Lower lobe of right lung (tissue), 2 donors: ENCODE data around the gene PURA. TPM values are rescaled to one million over a fixed set of nuclear protein-coding genes. Genes with fewer than 3 reads are reported as not detected.
A peak's percentile ranks its signal among the peaks of the same experiment; 100 is the strongest.

ENCODE experiments used
- ATAC-seq, 2 donors: fragments of 200-7000 bp; cut with Tn5 transposase; one replicate each; pipeline ENCODE4 v1.9.1; 2020 to 2022; ENCODE audit warnings: mild to moderate bottlenecking in 2 of 2, moderate library complexity in 2 of 2
- DNase-seq: peaks from one replicate; pipeline ENCODE4 v3.0.0-alpha.2; 2020
- H3K27ac ChIP-seq: fragments of 200-600 bp; one replicate; pipeline ENCODE4 v1.8.0; 2022
- H3K27me3 ChIP-seq: fragments of 200-600 bp; one replicate; pipeline ENCODE4 v1.8.0; 2022; ENCODE audit warnings: low read depth
- H3K36me3 ChIP-seq: fragments of 200-600 bp; one replicate; pipeline ENCODE4 v1.8.0; 2022; ENCODE audit warnings: mild to moderate bottlenecking
- H3K4me1 ChIP-seq: fragments of 200-600 bp; one replicate; pipeline ENCODE4 v1.8.0; 2022
- H3K4me3 ChIP-seq: fragments of 200-600 bp; one replicate; pipeline ENCODE4 v1.8.0; 2022; ENCODE audit warnings: mild to moderate bottlenecking
- H3K9me3 ChIP-seq: fragments of 200-600 bp; one replicate; pipeline ENCODE4 v1.8.0; 2022
- intact Hi-C: fragments of 100-400 bp; cut with DNase I; formaldehyde crosslinking; loops from one replicate; pipeline ENCODE4 v1.11.0; 2022
- total RNA-seq: library from RNA; stranded (reverse); fragmentation: NEBNext Ultra II Directional; extraction: Animal tissue kit (Norgen Biotek cat#: 25700); gene quantifications from one replicate; pipeline ENCODE4 v1.2.1, GENCODE V29; 2021
- TF ChIP-seq, protein P1 (sequence below): fragments of 200-600 bp; IDR thresholded peaks from one replicate; pipeline ENCODE4 v1.8.0; 2022; ENCODE audit warnings: antibody characterized with exemption, mild to moderate bottlenecking
- donor health status: DM: no; HTN: yes; CAD: no; lungs with severe emphysema.

Gene PURA
- total RNA-seq, 1 donor from 2014 or later, result 32.4 TPM

- ATAC-seq (no peak), DNase-seq (no peak)
- intact Hi-C loops, result no loop called here
- no peaks in the 10 kb centered on the region for H3K9me3 ChIP-seq
- peaks cover 36% of the 10 kb centered on the region for H3K4me1 ChIP-seq
- no peaks in the 10 kb centered on the region for H3K36me3 ChIP-seq
- H3K4me3 ChIP-seq, result peak overlapping the region; percentile 53
- H3K27me3 ChIP-seq, result no peaks in the 10 kb centered on the region
- TF ChIP-seq, protein P1, sequence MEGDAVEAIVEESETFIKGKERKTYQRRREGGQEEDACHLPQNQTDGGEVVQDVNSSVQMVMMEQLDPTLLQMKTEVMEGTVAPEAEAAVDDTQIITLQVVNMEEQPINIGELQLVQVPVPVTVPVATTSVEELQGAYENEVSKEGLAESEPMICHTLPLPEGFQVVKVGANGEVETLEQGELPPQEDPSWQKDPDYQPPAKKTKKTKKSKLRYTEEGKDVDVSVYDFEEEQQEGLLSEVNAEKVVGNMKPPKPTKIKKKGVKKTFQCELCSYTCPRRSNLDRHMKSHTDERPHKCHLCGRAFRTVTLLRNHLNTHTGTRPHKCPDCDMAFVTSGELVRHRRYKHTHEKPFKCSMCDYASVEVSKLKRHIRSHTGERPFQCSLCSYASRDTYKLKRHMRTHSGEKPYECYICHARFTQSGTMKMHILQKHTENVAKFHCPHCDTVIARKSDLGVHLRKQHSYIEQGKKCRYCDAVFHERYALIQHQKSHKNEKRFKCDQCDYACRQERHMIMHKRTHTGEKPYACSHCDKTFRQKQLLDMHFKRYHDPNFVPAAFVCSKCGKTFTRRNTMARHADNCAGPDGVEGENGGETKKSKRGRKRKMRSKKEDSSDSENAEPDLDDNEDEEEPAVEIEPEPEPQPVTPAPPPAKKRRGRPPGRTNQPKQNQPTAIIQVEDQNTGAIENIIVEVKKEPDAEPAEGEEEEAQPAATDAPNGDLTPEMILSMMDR, result no peak
- H3K27ac ChIP-seq, result no peak overlapping the region
Observed at GRCh38 chr5:140145256-140145655, 31.3 kb downstream of the PURA start.

DNA sequence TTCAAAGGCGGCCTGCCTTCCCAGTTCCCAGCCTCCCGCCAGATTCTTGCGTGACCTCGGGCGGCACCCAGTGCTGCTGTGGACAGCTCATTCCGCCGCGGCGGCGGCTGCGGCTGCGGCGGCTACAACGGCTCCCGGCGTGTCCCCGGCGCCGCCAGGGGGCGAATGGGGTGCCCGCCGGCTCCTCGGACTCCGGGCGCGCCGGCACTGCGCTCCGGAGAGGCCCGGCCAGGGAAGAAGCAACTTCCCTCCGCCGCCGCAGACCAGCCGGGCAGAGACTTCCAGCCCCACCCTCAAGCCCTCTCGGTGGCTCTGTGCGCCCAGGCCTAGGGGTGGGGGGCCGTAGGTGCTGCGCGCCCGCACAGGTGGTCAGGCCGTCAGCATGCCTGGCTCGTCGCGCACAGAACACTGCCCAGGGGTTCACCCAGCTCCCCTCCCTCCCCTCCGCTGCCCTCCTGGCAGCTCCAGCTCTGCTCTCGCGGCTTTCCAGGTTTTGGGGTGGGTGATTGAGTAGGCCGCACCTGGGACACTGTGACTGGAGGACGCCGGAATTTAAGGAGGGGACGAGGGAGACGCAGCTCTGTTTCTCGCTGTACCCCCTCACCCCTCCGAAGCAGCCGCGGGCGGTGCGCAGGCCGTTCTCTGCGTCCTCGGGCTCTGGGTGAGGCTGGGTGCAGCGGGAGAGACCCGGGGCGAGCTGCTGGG, 32.1 kb downstream of the PURA start:
- ATAC-seq (peak; percentile 94), DNase-seq (peak; percentile 83)
- H3K27me3 ChIP-seq, result no peaks in the 10 kb centered on the region
- H3K36me3 ChIP-seq, result no peaks in the 10 kb centered on the region
- TF ChIP-seq, protein P1, result peak; percentile 84
- peak overlapping the region; percentile 53 for H3K4me3 ChIP-seq
- H3K9me3 ChIP-seq, result no peaks in the 10 kb centered on the region
- H3K4me1 ChIP-seq, result peaks cover 29% of the 10 kb centered on the region
- peak overlapping the region; percentile 24 for H3K27ac ChIP-seq
- intact Hi-C loops, result no loop called here

DNA sequence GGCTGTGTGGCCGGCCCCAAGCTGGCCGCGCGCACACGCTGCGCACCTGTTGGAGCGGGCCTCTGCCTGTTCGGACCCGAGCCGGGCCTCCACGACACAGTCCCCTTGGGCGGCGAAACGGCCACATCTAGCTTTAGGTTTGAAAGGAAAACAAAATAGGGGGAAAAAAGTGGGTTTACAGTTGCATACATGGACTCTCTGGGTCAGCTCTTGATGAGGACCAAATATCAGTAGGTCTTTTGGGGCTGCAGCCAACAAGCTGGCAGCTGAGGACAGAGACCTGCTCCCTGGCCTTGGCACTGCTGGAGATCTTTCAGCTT, 32.6 kb downstream of the PURA start:
- DNase-seq, result no peak
- Histone ChIP-seq H3K9me3 (no peaks in the 10 kb centered on the region), H3K36me3 (no peaks in the 10 kb centered on the region), H3K4me3 (peak overlapping the region; percentile 53), H3K4me1 (peaks cover 30% of the 10 kb centered on the region), H3K27me3 (no peaks in the 10 kb centered on the region), H3K27ac (no peak overlapping the region)
- TF ChIP-seq, protein P1, result no peak
- intact Hi-C loops, result no loop called here
- ATAC-seq, result no peak

DNA sequence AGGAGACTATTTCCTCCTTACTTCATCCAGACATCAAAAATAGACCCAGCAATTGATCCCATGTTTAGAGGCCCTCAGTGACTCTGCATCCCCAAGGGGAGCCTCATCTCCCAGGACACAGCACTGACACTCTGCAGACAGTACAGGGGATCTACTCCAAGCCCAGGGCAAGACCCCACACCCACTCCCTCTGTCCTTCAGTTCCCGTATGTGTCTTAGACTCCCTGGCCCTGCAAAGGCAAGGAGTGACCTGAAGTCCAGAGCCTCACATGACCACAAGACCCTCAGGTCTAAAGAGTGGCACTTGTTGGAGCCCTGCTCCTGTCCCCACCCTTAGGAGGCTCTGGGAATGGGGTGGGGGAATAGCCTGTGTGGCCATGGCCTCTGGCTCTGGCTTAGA, 33.6 kb downstream of the PURA start:
- intact Hi-C loops, result no loop called here
- Histone ChIP-seq H3K27me3 (no peaks in the 10 kb centered on the region), H3K36me3 (no peaks in the 10 kb centered on the region), H3K9me3 (no peaks in the 10 kb centered on the region), H3K27ac (no peak overlapping the region), H3K4me1 (peaks cover 33% of the 10 kb centered on the region), H3K4me3 (no peak overlapping the region)
- no peak for ATAC-seq
- no peak for DNase-seq
- TF ChIP-seq, protein P1, result no peak

- TF ChIP-seq, protein P1, result no peak
- Histone ChIP-seq H3K36me3 (no peaks in the 10 kb centered on the region), H3K27me3 (no peaks in the 10 kb centered on the region), H3K4me1 (peaks cover 43% of the 10 kb centered on the region), H3K27ac (no peak overlapping the region), H3K9me3 (no peaks in the 10 kb centered on the region), H3K4me3 (no peak overlapping the region)
- DNase-seq (no peak), ATAC-seq (no peak)
- intact Hi-C loops, result no loop called here
Observed at GRCh38 chr5:140148508-140148907, 34.6 kb downstream of the PURA start.
